Upper lobe of left lung (tissue), 6 donors: ENCODE measurements around the gene CYP26A1. TPM values are rescaled to one million over a fixed set of nuclear protein-coding genes. Genes with fewer than 3 reads are reported as not detected.
A peak's percentile ranks its signal among the peaks of the same experiment; 100 is the strongest.

Source experiments
- ATAC-seq, 2 donors: fragments of 200-7000 bp; cut with Tn5 transposase; one replicate each; pipeline ENCODE4 v1.9.1; 2022; ENCODE audit warnings: mild to moderate bottlenecking in 2 of 2, moderate library complexity in 2 of 2; ENCODE audit not compliant: low FRiP score in 2 of 2
- DNase-seq, 2 donors: peaks; one replicate each; pipeline ENCODE4 v3.0.0-alpha.2; 2019 to 2020
- H3K27ac ChIP-seq, 4 donors: fragments of 200-600 bp; sonication (generic); one replicate each; pipeline ENCODE4 v1.5.1; 2016 to 2019
- H3K27me3 ChIP-seq, 4 donors: fragments of 200-600 bp; sonication (generic); one replicate each; pipeline ENCODE4 v1.5.1; 2017 to 2019
- H3K36me3 ChIP-seq, 4 donors: fragments of 200-600 bp; sonication (generic); one replicate each; pipeline ENCODE4 v1.5.1; 2016 to 2019
- H3K4me1 ChIP-seq, 4 donors: fragments of 200-600 bp; sonication (generic); one replicate each; pipeline ENCODE4 v1.5.1; 2018 to 2019
- H3K4me3 ChIP-seq, 4 donors: fragments of 200-600 bp; sonication (generic); one replicate each; pipeline ENCODE4 v1.5.1; 2017 to 2019; ENCODE audit warnings: mild to moderate bottlenecking in 2 of 4, moderate library complexity in 1 of 4
- H3K9me3 ChIP-seq, 4 donors: fragments of 200-600 bp; sonication (generic); one replicate each; pipeline ENCODE4 v1.5.1; 2018 to 2019
- EP300 ChIP-seq, 4 donors: sonication (generic); formaldehyde crosslinking; IDR thresholded peaks; one replicate each; pipeline ENCODE4 v1.5.1; 2017; ENCODE audit warnings: antibody characterized with exemption in 4 of 4, control low read depth in 2 of 4
- POLR2A ChIP-seq, 4 donors: fragments of 450-650 bp; IDR thresholded peaks; one replicate each; pipeline ENCODE4 v1.5.1; 2016 to 2017; ENCODE audit warnings: antibody characterized with exemption in 4 of 4, mild to moderate bottlenecking in 2 of 4
- POLR2AphosphoS5 ChIP-seq, 2 donors: sonication (generic); formaldehyde crosslinking; IDR thresholded peaks; one replicate each; pipeline ENCODE4 v1.5.1; 2017; ENCODE audit warnings: antibody characterized with exemption in 2 of 2
- WGBS, 2 donors: methylation state at CpG; one replicate each; pipeline ENCODE4 v1.1.5; 2017 to 2018; 5-methylcytosine and 5-hydroxymethylcytosine counted together
- total RNA-seq, 6 donors: library from RNA; depleted of rRNA in 4 of 6; stranded (reverse); fragments of >200 nt in 4 of 6; gene quantifications; one replicate each; pipeline versions ENCODE4 v1.1.0 to v1.2.1, GENCODE V29; 2016 to 2021
- TF ChIP-seq, protein P1 (sequence below), 6 experiments: fragments of 450-650 bp in 4 of 6; fragments of 200-600 bp in 2 of 6; sonication (generic) in 2 of 6; IDR thresholded peaks; one replicate each; pipeline ENCODE4 v1.5.1; 2016 to 2019; ENCODE audit warnings: antibody characterized with exemption in 6 of 6
- donor health status: DM: no; HTN: no; CAD: no; lungs with moderate emphysema.
- donor health status: DM: no; HTN: yes; CAD: no; lungs with severe emphysema.

CYP26A1 gene
- total RNA-seq, 6 donors from 2014 or later: not detected

DNA sequence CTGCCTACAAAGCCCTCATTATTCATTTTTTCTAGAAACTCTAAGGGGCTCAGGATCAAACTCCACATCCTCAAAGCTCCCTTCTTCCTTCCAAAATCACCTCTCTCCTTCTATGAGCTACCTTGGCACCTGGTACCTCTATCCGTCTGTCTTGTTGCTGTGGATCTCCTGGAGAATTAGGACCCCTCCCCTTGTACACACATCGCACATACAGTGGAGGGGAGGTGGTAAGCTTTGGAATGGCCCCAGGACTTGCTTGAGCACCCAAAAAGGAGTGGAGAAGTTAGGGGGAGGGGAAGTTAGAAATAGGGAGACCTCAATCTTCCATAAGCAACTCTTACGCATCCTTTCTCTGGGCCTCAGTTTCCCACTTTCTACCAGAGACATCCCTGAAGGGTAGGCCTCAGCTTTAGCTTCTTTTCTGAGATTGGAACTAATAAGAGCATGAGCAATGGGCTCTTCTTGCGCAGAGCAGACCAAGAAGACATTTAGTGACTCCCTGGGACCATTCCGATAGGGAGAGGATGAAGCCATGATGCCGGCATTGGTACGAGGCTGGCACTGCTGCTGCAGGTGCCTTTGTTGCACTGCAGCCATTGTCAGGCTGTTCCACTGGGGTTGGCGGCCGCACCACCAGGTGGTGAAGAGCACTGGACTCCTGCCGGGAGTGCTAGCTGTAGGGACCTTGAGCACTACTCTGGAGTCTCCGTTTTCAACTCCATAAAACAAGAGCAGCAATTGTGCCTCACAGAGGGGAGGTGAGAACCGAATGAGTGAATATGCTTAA lies 8.6 kb upstream of the CYP26A1 start:
- Histone ChIP-seq H3K27me3 (peaks cover 0 to 41% (median 18%) of the 10 kb centered on the region in 4 donors), H3K4me1 (peaks cover 26 to 56% (median 28%) of the 10 kb centered on the region in 4 donors), H3K9me3 (no peaks in the 10 kb centered on the region), H3K4me3 (no peak overlapping the region), H3K36me3 (no peaks in the 10 kb centered on the region), H3K27ac (no peak overlapping the region)
- TF ChIP-seq POLR2A (IDR thresholded peaks at IDR 0.05): no peak
- TF ChIP-seq POLR2AphosphoS5 (IDR thresholded peaks at IDR 0.05): no peak
- TF ChIP-seq, protein P1, sequence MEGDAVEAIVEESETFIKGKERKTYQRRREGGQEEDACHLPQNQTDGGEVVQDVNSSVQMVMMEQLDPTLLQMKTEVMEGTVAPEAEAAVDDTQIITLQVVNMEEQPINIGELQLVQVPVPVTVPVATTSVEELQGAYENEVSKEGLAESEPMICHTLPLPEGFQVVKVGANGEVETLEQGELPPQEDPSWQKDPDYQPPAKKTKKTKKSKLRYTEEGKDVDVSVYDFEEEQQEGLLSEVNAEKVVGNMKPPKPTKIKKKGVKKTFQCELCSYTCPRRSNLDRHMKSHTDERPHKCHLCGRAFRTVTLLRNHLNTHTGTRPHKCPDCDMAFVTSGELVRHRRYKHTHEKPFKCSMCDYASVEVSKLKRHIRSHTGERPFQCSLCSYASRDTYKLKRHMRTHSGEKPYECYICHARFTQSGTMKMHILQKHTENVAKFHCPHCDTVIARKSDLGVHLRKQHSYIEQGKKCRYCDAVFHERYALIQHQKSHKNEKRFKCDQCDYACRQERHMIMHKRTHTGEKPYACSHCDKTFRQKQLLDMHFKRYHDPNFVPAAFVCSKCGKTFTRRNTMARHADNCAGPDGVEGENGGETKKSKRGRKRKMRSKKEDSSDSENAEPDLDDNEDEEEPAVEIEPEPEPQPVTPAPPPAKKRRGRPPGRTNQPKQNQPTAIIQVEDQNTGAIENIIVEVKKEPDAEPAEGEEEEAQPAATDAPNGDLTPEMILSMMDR (IDR thresholded peaks at IDR 0.05): no peak
- no peak for TF ChIP-seq EP300 (IDR thresholded peaks at IDR 0.05)
- WGBS, 2 donors: 81% methylated on average over 8 to 12 of the region's 12 CpGs
- no peak for DNase-seq
- ATAC-seq: no peak

GRCh38 chr10:93065675-93066543 lies 7.8 kb upstream of the CYP26A1 start:
- TF ChIP-seq EP300 (IDR thresholded peaks at IDR 0.05): no peak
- TF ChIP-seq, protein P1 (IDR thresholded peaks at IDR 0.05): no peak
- TF ChIP-seq POLR2A (IDR thresholded peaks at IDR 0.05): no peak
- TF ChIP-seq POLR2AphosphoS5 (IDR thresholded peaks at IDR 0.05): no peak
- no peak overlapping the region for H3K4me3 ChIP-seq
- ATAC-seq: no peak
- H3K27ac ChIP-seq: no peak overlapping the region
- H3K4me1 ChIP-seq: peaks cover 26 to 50% (median 28%) of the 10 kb centered on the region in 4 donors
- 27 to 40% methylated on average over 34 to 52 of the region's 81 CpGs for WGBS, 2 donors
- H3K9me3 ChIP-seq: no peaks in the 10 kb centered on the region
- DNase-seq: peak in 1 of 2 donors; percentile 80
- H3K36me3 ChIP-seq: no peaks in the 10 kb centered on the region
- H3K27me3 ChIP-seq: peaks cover 0 to 38% (median 20%) of the 10 kb centered on the region in 4 donors

DNA sequence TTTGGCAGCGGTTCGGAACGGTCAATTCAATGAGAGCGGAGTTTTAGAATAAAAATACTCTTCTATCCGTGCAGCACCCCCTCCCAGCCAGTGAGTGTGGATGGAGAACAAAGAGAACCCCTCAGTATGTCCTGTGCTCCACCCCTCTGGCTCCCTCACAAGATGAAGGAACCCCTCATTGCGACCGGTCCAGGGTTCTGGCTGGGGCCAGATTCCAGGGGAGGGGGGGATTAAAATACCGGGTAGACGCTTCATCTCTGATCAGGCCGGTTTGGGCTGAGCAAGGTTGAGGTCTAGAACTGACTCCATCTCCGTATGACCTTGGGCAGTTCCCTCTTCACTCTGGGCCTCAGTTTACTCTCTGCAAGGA lies 7.2 kb upstream of the CYP26A1 start:
- Histone ChIP-seq H3K36me3 (no peaks in the 10 kb centered on the region), H3K4me3 (no peak overlapping the region), H3K4me1 (peaks cover 25 to 50% (median 27%) of the 10 kb centered on the region in 4 donors), H3K27me3 (peaks cover 0 to 40% (median 22%) of the 10 kb centered on the region in 4 donors), H3K9me3 (no peaks in the 10 kb centered on the region), H3K27ac (no peak overlapping the region)
- TF ChIP-seq POLR2A (IDR thresholded peaks at IDR 0.05): no peak
- TF ChIP-seq, protein P1 (IDR thresholded peaks at IDR 0.05): no peak
- no peak for TF ChIP-seq EP300 (IDR thresholded peaks at IDR 0.05)
- no peak for TF ChIP-seq POLR2AphosphoS5 (IDR thresholded peaks at IDR 0.05)
- no peak for DNase-seq
- WGBS, 2 donors: 47 to 80% methylated on average over 1 to 11 of the region's 11 CpGs
- no peak for ATAC-seq

- WGBS, 2 donors: 14 to 20% methylated on average over 12 to 17 of the region's 17 CpGs
- H3K4me1 ChIP-seq: peaks cover 25 to 50% (median 27%) of the 10 kb centered on the region in 4 donors
These were observed 6.0 kb upstream of the CYP26A1 start for GRCh38 chr10:93067443-93068365.

More at GRCh38 chr10:93067443-93068365, 6.0 kb upstream of the CYP26A1 start:
- TF ChIP-seq POLR2A (IDR thresholded peaks at IDR 0.05): no peak
- no peak for TF ChIP-seq POLR2AphosphoS5 (IDR thresholded peaks at IDR 0.05)
- no peak for TF ChIP-seq EP300 (IDR thresholded peaks at IDR 0.05)
- TF ChIP-seq, protein P1 (IDR thresholded peaks at IDR 0.05): no peak
- Histone ChIP-seq H3K4me3 (no peak overlapping the region), H3K9me3 (no peaks in the 10 kb centered on the region), H3K27me3 (peaks cover 0 to 46% (median 26%) of the 10 kb centered on the region in 4 donors), H3K36me3 (no peaks in the 10 kb centered on the region), H3K27ac (no peak overlapping the region)
- DNase-seq (no peak), ATAC-seq (no peak)
